ENCODE results near the gene AATK. TPM values are rescaled to one million over a fixed set of nuclear protein-coding genes. Genes with fewer than 3 reads are reported as not detected.

Gene AATK
- total RNA-seq, 2 experiments from 2014 or later = 1.2 to 1.4 TPM

GRCh38 chr17:81115749-81116464 is 50.1 kb downstream of the AATK start:
- POLR2A ChIA-PET = interaction anchor here (1.0 kb wide), 1 partner anchor 119 kb away, joined by 3 read pairs; no protein-coding TSS in a partner anchor

GRCh38 chr17:81115219-81115618 is 50.8 kb downstream of the AATK start:
- POLR2A ChIA-PET = interaction anchor here (0.6 kb wide), 1 partner anchor 660 kb away, joined by 3 read pairs; no protein-coding TSS in a partner anchor
- Mint-ChIP-seq H3K36me3 (no peaks in the 10 kb centered on the region), H3K27me3 (no peaks in the 10 kb centered on the region), H3K4me3 (no peak overlapping the region), H3K27ac (no peak overlapping the region), H3K9me3 (no peaks in the 10 kb centered on the region), H3K4me1 (no peaks in the 10 kb centered on the region)
- no peak for DNase-seq
- ATAC-seq (ENCODE audit: low read depth) = no peak

More at GRCh38 chr17:81115749-81116464, 50.1 kb downstream of the AATK start:
- DNase-seq = no peak
- Mint-ChIP-seq H3K9me3 (no peaks in the 10 kb centered on the region), H3K27ac (no peak overlapping the region), H3K4me1 (no peaks in the 10 kb centered on the region), H3K27me3 (no peaks in the 10 kb centered on the region), H3K36me3 (no peaks in the 10 kb centered on the region), H3K4me3 (no peak overlapping the region)
- no peak for ATAC-seq (ENCODE audit: low read depth)

- Mint-ChIP-seq H3K36me3 (no peaks in the 10 kb centered on the region), H3K4me3 (no peak overlapping the region), H3K27me3 (no peaks in the 10 kb centered on the region), H3K9me3 (no peaks in the 10 kb centered on the region), H3K27ac (no peak overlapping the region), H3K4me1 (no peaks in the 10 kb centered on the region)
- POLR2A ChIA-PET = interaction anchor here (0.6 to 0.7 kb wide), 2 partner anchors 646 to 659 kb away, joined by 3 to 5 read pairs; no protein-coding TSS in a partner anchor
- DNase-seq (no peak), ATAC-seq (ENCODE audit: low read depth) (no peak)
These were observed 51.5 kb downstream of the AATK start for GRCh38 chr17:81114351-81115093.

GRCh38 chr17:81113158-81113724 is 52.8 kb downstream of the AATK start:
- Mint-ChIP-seq H3K4me3 (no peak overlapping the region), H3K27me3 (no peaks in the 10 kb centered on the region), H3K36me3 (no peaks in the 10 kb centered on the region), H3K27ac (no peak overlapping the region), H3K9me3 (no peaks in the 10 kb centered on the region), H3K4me1 (no peaks in the 10 kb centered on the region)
- no peak for ATAC-seq (ENCODE audit: low read depth)
- POLR2A ChIA-PET = no interaction called here
- no peak for DNase-seq

GRCh38 chr17:81112450-81112849 is 53.6 kb downstream of the AATK start:
- Mint-ChIP-seq H3K9me3 (no peaks in the 10 kb centered on the region), H3K4me3 (no peak overlapping the region), H3K4me1 (no peaks in the 10 kb centered on the region), H3K36me3 (no peaks in the 10 kb centered on the region), H3K27me3 (no peaks in the 10 kb centered on the region), H3K27ac (no peak overlapping the region)
- POLR2A ChIA-PET = no interaction called here
- DNase-seq = no peak
- no peak for ATAC-seq (ENCODE audit: low read depth)

- DNase-seq = no peak
- no peaks in the 10 kb centered on the region for H3K36me3 Mint-ChIP-seq
- H3K4me1 Mint-ChIP-seq = no peaks in the 10 kb centered on the region
- H3K27me3 Mint-ChIP-seq = no peaks in the 10 kb centered on the region
- H3K9me3 Mint-ChIP-seq = no peaks in the 10 kb centered on the region
- no peak overlapping the region for H3K27ac Mint-ChIP-seq
- H3K4me3 Mint-ChIP-seq = no peak overlapping the region
- no peak for ATAC-seq (ENCODE audit: low read depth)
- POLR2A ChIA-PET = no interaction called here
These were observed 55.0 kb downstream of the AATK start for GRCh38 chr17:81111066-81111465.

GRCh38 chr17:81110488-81111040 is 55.5 kb downstream of the AATK start:
- H3K9me3 Mint-ChIP-seq = no peaks in the 10 kb centered on the region
- H3K36me3 Mint-ChIP-seq = no peaks in the 10 kb centered on the region
- no peak overlapping the region for H3K27ac Mint-ChIP-seq
- H3K4me1 Mint-ChIP-seq = no peaks in the 10 kb centered on the region
- POLR2A ChIA-PET = no interaction called here
- no peak for ATAC-seq (ENCODE audit: low read depth)
- no peak for DNase-seq
- H3K4me3 Mint-ChIP-seq = no peak overlapping the region
- no peaks in the 10 kb centered on the region for H3K27me3 Mint-ChIP-seq

- H3K4me1 Mint-ChIP-seq = no peaks in the 10 kb centered on the region
- no peaks in the 10 kb centered on the region for H3K36me3 Mint-ChIP-seq
- DNase-seq (no peak), ATAC-seq (ENCODE audit: low read depth) (no peak)
- H3K27ac Mint-ChIP-seq = no peak overlapping the region
- H3K4me3 Mint-ChIP-seq = no peak overlapping the region
- POLR2A ChIA-PET = no interaction called here
- no peaks in the 10 kb centered on the region for H3K27me3 Mint-ChIP-seq
- H3K9me3 Mint-ChIP-seq = no peaks in the 10 kb centered on the region
These were observed 56.1 kb downstream of the AATK start for GRCh38 chr17:81109957-81110356.

GRCh38 chr17:81108220-81108619 is 57.8 kb downstream of the AATK start:
- ATAC-seq (ENCODE audit: low read depth) (no peak), DNase-seq (no peak)
- no peaks in the 10 kb centered on the region for H3K36me3 Mint-ChIP-seq
- POLR2A ChIA-PET = no interaction called here
- H3K27ac Mint-ChIP-seq = no peak overlapping the region
- no peaks in the 10 kb centered on the region for H3K9me3 Mint-ChIP-seq
- H3K27me3 Mint-ChIP-seq = no peaks in the 10 kb centered on the region
- H3K4me1 Mint-ChIP-seq = no peaks in the 10 kb centered on the region
- no peak overlapping the region for H3K4me3 Mint-ChIP-seq

GRCh38 chr17:81106716-81107115 is 59.3 kb downstream of the AATK start:
- H3K9me3 Mint-ChIP-seq = no peaks in the 10 kb centered on the region
- POLR2A ChIA-PET = no interaction called here
- no peaks in the 10 kb centered on the region for H3K27me3 Mint-ChIP-seq
- H3K4me1 Mint-ChIP-seq = no peaks in the 10 kb centered on the region
- H3K27ac Mint-ChIP-seq = no peak overlapping the region
- DNase-seq (no peak), ATAC-seq (ENCODE audit: low read depth) (no peak)
- no peaks in the 10 kb centered on the region for H3K36me3 Mint-ChIP-seq
- H3K4me3 Mint-ChIP-seq = no peak overlapping the region

GRCh38 chr17:81103379-81103778 is 62.6 kb downstream of the AATK start:
- Mint-ChIP-seq H3K36me3 (no peaks in the 10 kb centered on the region), H3K27ac (no peak overlapping the region), H3K27me3 (no peaks in the 10 kb centered on the region), H3K9me3 (no peaks in the 10 kb centered on the region), H3K4me1 (no peaks in the 10 kb centered on the region), H3K4me3 (no peak overlapping the region)
- POLR2A ChIA-PET = no interaction called here
- DNase-seq = no peak
- no peak for ATAC-seq (ENCODE audit: low read depth)

- Mint-ChIP-seq H3K27ac (no peak overlapping the region), H3K27me3 (no peaks in the 10 kb centered on the region), H3K4me1 (no peaks in the 10 kb centered on the region), H3K4me3 (no peak overlapping the region), H3K9me3 (no peaks in the 10 kb centered on the region), H3K36me3 (no peaks in the 10 kb centered on the region)
- no peak for ATAC-seq (ENCODE audit: low read depth)
- POLR2A ChIA-PET = no interaction called here
- DNase-seq = no peak
These were observed 63.2 kb downstream of the AATK start for GRCh38 chr17:81102869-81103268.

GRCh38 chr17:81102352-81102751 is 63.7 kb downstream of the AATK start:
- Mint-ChIP-seq H3K9me3 (no peaks in the 10 kb centered on the region), H3K27ac (no peak overlapping the region), H3K36me3 (no peaks in the 10 kb centered on the region), H3K4me1 (no peaks in the 10 kb centered on the region), H3K4me3 (no peak overlapping the region), H3K27me3 (no peaks in the 10 kb centered on the region)
- no peak for DNase-seq
- POLR2A ChIA-PET = interaction anchor here (1.2 to 1.3 kb wide), 2 partner anchors 22 to 113 kb away, joined by 3 read pairs; no protein-coding TSS in a partner anchor
- no peak for ATAC-seq (ENCODE audit: low read depth)
